Hepatocyte (in vitro differentiated cells): ENCODE data around the gene ATP2A2.

Experiments used
- CTCF ChIP-seq: fragments of 200-600 bp; sonication (generic); IDR thresholded peaks from 2 replicates; pipeline ENCODE4 v1.5.1; 2016; ENCODE audit warnings: antibody characterized with exemption, mild to moderate bottlenecking; ENCODE audit not compliant: poor library complexity
- EZH2 ChIP-seq: fragments of 200-600 bp; sonication (generic); IDR thresholded peaks from 2 replicates; pipeline ENCODE4 v1.6.1; 2016; ENCODE audit warnings: antibody characterized with exemption, mild to moderate bottlenecking, borderline replicate concordance

- TF ChIP-seq CTCF (no peak), EZH2 (no peak)
These were observed 36.2 kb upstream of the ATP2A2 start for GRCh38 chr12:110244829-110245228.
